ENCODE data around the gene TKT.

DNA sequence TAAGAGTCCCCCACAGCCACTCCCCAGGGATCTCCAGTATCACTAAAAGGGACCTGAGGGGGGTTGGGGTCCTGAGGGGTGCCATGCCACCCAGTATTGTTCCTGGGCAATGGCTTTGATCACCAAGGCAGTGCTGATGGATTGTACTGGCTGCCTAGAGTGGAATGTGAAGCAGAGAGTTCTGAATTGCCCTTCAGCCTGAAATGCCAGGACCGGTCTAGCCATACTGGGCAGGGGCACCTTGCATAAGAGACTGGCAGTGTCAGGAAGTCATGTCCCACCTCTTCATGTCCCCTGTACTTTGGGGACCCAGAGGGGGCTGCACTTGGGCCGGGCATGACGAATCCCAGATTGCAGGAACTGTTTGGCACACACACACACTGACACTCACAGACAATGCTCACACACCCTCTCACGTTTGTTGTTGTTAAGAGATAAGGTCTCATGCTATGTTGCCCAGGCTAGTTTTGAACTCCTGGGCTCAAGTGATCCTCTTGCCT is 4.5 kb upstream of the TKT start:
- TF ChIP-seq POLR2A (IDR thresholded peaks at IDR 0.05), result no peak
- TF ChIP-seq, protein P1, sequence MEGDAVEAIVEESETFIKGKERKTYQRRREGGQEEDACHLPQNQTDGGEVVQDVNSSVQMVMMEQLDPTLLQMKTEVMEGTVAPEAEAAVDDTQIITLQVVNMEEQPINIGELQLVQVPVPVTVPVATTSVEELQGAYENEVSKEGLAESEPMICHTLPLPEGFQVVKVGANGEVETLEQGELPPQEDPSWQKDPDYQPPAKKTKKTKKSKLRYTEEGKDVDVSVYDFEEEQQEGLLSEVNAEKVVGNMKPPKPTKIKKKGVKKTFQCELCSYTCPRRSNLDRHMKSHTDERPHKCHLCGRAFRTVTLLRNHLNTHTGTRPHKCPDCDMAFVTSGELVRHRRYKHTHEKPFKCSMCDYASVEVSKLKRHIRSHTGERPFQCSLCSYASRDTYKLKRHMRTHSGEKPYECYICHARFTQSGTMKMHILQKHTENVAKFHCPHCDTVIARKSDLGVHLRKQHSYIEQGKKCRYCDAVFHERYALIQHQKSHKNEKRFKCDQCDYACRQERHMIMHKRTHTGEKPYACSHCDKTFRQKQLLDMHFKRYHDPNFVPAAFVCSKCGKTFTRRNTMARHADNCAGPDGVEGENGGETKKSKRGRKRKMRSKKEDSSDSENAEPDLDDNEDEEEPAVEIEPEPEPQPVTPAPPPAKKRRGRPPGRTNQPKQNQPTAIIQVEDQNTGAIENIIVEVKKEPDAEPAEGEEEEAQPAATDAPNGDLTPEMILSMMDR (IDR thresholded peaks at IDR 0.05), result no peak

Measured in stomach (tissue), 4 donors.